Thyroid gland (tissue), 4 donors: ENCODE measurements around the gene CEACAM4. TPM values are rescaled to one million over a fixed set of nuclear protein-coding genes. Genes with fewer than 3 reads are reported as not detected.

Experiments used
- DNase-seq, 2 donors: peaks; one replicate each; pipeline ENCODE4 v3.0.0-alpha.2; 2019
- H3K27ac ChIP-seq, 3 donors: fragments of 200-600 bp; sonication (generic); 1 replicate in 2 of 3; 2 replicates in 1 of 3; pipeline ENCODE4 v1.5.1; 2016 to 2019; ENCODE audit warnings: mild to moderate bottlenecking in 1 of 3, moderate library complexity in 1 of 3
- H3K27me3 ChIP-seq: fragments of 200-600 bp; sonication (generic); one replicate; pipeline ENCODE4 v1.5.1; 2019
- H3K36me3 ChIP-seq, 2 donors: fragments of 200-600 bp; sonication (generic); one replicate each; pipeline ENCODE4 v1.5.1; 2016 to 2019
- H3K4me1 ChIP-seq, 2 donors: fragments of 200-600 bp; sonication (generic); one replicate each; pipeline ENCODE4 v1.5.1; 2017 to 2019
- H3K4me3 ChIP-seq, 3 donors: fragments of 200-600 bp; sonication (generic); replicated peaks in 1 of 3; 1 replicate in 2 of 3; 2 replicates in 1 of 3; pipeline ENCODE4 v1.5.1; 2016; ENCODE audit warnings: mild to moderate bottlenecking in 1 of 3
- H3K9me3 ChIP-seq: fragments of 200-600 bp; sonication (generic); one replicate; pipeline ENCODE4 v1.5.1; 2017
- POLR2A ChIP-seq, 2 donors: fragments of 450-650 bp; IDR thresholded peaks; one replicate each; pipeline ENCODE4 v1.6.1; 2017; ENCODE audit warnings: antibody characterized with exemption in 2 of 2, mild to moderate bottlenecking in 2 of 2, moderate library complexity in 1 of 2
- WGBS, 2 donors: methylation state at CpG; one replicate each; pipeline ENCODE4 v1.1.5; 2017; 5-methylcytosine and 5-hydroxymethylcytosine counted together
- intact Hi-C: fragments of 100-400 bp; cut with DNase I; formaldehyde crosslinking; loops from one replicate; pipeline ENCODE4 v1.15.1; 2023
- total RNA-seq, 4 donors: library from RNA; depleted of rRNA; stranded (reverse); fragments of >200 nt; gene quantifications; one replicate each; pipeline ENCODE4 v1.2.3, GENCODE V29; 2016
- TF ChIP-seq, protein P1 (sequence below), 6 experiments: fragments of 200-600 bp in 3 of 6; fragments of 450-650 bp in 3 of 6; sonication (generic) in 3 of 6; IDR thresholded peaks; one replicate each; pipeline ENCODE4 v1.5.1; 2016 to 2019; ENCODE audit warnings: antibody characterized with exemption in 6 of 6, mild to moderate bottlenecking in 2 of 6, inconsistent platforms in 1 of 6, moderate library complexity in 1 of 6

CEACAM4 gene
- total RNA-seq, 4 donors from 2014 or later, result 0.73 to 3.5 TPM; not detected in 2

DNA sequence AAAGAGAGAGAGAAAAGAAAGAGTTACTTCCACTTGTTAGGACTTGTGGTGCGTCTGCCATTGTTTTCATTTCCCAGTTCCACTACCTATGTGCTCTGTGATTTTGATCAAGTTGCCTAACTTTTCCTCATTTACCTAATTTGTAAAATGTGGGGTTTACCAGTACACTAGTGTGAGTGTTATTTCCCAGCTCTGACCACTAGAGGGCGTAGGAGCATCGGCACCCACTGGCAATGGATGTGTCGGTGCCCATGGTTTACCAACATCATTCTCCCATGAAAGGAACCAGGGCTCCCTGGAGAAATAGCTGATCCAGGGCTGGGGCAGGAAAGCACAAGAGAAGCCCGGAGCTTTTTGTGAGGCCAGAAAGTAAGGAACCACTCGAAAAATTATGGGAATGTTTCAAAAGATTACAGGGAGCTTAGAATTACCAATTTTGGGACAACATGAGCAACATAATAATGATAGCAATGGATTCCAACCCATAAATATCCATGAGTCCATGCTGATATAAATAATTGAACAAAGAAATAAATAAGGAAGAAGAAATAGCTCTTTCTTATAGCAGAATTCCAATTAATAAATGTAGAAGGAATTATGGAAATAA, 15.1 kb upstream of the CEACAM4 start:
- TF ChIP-seq, protein P1, sequence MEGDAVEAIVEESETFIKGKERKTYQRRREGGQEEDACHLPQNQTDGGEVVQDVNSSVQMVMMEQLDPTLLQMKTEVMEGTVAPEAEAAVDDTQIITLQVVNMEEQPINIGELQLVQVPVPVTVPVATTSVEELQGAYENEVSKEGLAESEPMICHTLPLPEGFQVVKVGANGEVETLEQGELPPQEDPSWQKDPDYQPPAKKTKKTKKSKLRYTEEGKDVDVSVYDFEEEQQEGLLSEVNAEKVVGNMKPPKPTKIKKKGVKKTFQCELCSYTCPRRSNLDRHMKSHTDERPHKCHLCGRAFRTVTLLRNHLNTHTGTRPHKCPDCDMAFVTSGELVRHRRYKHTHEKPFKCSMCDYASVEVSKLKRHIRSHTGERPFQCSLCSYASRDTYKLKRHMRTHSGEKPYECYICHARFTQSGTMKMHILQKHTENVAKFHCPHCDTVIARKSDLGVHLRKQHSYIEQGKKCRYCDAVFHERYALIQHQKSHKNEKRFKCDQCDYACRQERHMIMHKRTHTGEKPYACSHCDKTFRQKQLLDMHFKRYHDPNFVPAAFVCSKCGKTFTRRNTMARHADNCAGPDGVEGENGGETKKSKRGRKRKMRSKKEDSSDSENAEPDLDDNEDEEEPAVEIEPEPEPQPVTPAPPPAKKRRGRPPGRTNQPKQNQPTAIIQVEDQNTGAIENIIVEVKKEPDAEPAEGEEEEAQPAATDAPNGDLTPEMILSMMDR (IDR thresholded peaks at IDR 0.05), result peak; percentile 47 to 92 (median 67)
- no peak for TF ChIP-seq POLR2A (IDR thresholded peaks at IDR 0.05)
- Histone ChIP-seq H3K27me3 (no peaks in the 10 kb centered on the region), H3K27ac (no peak overlapping the region), H3K4me3 (no peak overlapping the region), H3K4me1 (no peaks in the 10 kb centered on the region), H3K9me3 (no peaks in the 10 kb centered on the region), H3K36me3 (no peaks in the 10 kb centered on the region)
- intact Hi-C loops, result no loop called here
- 3 to 7% methylated on average over 6 of the region's 6 CpGs for WGBS, 2 donors
- DNase-seq, result peak; percentile 56 to 60

DNA sequence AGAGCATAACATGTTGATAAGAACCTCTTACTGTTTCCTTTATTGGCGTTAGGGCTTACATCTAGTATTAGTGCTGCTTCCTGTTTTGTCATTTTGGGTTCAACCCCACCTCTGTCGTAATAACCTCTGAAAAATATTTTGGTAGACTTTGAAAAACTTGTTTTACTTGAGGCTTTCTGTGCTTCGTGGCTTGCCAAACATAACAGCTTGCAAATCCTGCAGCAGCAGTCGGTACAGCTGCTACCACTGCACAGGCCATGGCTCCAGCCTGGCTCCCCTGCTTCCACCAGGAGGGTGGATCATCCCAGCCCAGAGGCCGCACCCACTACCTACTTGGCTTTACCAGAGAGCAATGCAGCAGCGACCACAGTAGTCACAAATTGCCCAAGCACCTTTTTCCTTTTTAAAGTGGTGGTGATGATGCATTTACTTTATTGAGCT, 11.8 kb upstream of the CEACAM4 start:
- Histone ChIP-seq H3K27ac (no peak overlapping the region), H3K36me3 (no peaks in the 10 kb centered on the region), H3K4me3 (no peak overlapping the region), H3K27me3 (no peaks in the 10 kb centered on the region), H3K4me1 (no peaks in the 10 kb centered on the region), H3K9me3 (no peaks in the 10 kb centered on the region)
- 38 to 51% methylated on average over 6 of the region's 6 CpGs for WGBS, 2 donors
- no peak for DNase-seq
- no peak for TF ChIP-seq POLR2A (IDR thresholded peaks at IDR 0.05)
- TF ChIP-seq, protein P1 (IDR thresholded peaks at IDR 0.05), result no peak
- intact Hi-C loops, result no loop called here

DNA sequence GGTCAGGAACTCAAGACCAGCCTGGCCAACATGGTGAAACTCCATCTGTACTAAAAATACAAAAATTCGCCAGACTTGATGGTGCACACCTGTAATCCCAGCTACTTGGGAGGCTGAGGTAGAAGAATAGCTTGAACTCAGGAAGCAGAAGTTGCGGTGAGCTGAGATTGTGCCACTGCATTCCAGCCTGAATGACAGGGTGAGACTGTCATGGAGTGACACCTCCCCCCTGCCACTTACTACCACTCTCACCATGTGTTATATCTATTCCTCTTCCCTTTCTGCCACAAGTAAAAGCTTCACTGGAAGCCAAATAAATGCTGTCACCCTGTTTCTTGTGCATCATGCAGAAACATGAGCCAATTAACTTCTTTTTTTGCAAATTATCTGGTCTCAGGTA, 10.6 kb upstream of the CEACAM4 start:
- intact Hi-C loops, result no loop called here
- WGBS, 2 donors, result 42 to 73% methylated on average over 2 of the region's 2 CpGs
- Histone ChIP-seq H3K27ac (no peak overlapping the region), H3K4me3 (no peak overlapping the region), H3K9me3 (no peaks in the 10 kb centered on the region), H3K36me3 (no peaks in the 10 kb centered on the region), H3K4me1 (no peaks in the 10 kb centered on the region), H3K27me3 (no peaks in the 10 kb centered on the region)
- TF ChIP-seq POLR2A (IDR thresholded peaks at IDR 0.05), result no peak
- TF ChIP-seq, protein P1 (IDR thresholded peaks at IDR 0.05), result no peak
- DNase-seq, result no peak

DNA sequence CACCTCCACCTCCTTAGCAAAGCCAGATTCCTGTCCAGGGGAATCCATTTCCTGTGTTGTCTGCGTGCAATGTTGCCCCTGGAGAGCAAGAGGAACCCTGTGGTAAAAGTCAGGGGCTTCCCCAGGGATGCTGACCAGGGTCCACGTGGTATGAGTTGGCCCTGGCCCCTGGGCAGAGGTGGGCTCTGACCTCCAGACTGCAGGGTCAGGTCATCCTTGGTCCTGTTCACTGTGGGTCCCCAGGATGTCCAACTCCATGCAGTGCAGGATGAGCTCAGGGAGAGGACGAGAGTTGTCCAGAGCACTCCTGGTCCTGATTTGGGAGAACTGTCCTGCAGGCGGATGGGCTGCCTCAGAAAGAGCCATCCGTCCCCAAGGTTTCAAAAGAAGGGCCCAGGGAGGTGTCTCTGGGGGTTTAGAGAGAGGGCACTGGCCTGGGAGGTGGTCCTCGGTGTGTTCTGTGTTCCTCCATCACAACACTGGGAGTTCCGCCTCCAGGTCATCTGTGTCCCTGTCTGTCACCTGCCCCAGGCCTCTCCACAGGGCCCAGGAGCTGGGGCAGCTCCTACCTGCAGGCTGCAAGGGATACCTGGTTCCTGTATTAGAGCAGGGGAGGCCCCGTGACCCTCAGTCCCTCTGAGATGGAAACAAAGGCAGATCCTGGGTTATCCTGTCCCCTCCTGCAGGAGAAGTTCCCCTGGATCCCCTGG, 1.2 kb upstream of the CEACAM4 start:
- WGBS, 2 donors, result 58 to 83% methylated on average over 1 to 6 of the region's 8 CpGs
- H3K9me3 ChIP-seq, result no peaks in the 10 kb centered on the region

DNA sequence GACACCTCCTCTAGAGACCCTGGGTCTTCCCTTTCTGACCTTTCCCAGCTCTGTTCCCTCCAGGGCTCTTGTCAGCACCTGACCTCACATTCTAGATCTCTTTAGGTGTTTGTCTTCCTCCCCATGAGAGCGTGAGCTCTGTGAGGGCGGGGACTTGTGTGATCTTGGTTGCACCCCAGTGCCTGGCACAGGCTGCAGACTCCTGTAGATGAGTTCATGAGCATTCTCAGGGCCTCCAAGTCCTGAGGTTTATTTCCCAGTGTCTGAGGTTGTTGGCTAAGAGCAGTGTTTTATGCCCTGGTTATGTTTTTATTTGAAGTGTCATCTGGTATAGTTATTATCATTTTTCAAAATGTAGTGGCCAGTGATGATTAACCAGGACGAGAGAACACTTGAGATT, 596 bp downstream of the CEACAM4 start:
- 27 to 37% methylated on average over 3 of the region's 3 CpGs for WGBS, 2 donors
- Histone ChIP-seq H3K27ac (no peak overlapping the region), H3K9me3 (no peaks in the 10 kb centered on the region), H3K36me3 (no peaks in the 10 kb centered on the region), H3K4me1 (no peaks in the 10 kb centered on the region), H3K4me3 (no peak overlapping the region), H3K27me3 (no peaks in the 10 kb centered on the region)
- TF ChIP-seq POLR2A (IDR thresholded peaks at IDR 0.05), result no peak
- TF ChIP-seq, protein P1 (IDR thresholded peaks at IDR 0.05), result no peak
- no peak for DNase-seq
- intact Hi-C loops, result no loop called here

More for the DNA sequence above, 1.2 kb upstream of the CEACAM4 start:
- Histone ChIP-seq H3K4me3 (no peak overlapping the region), H3K27me3 (no peaks in the 10 kb centered on the region), H3K36me3 (no peaks in the 10 kb centered on the region), H3K27ac (no peak overlapping the region), H3K4me1 (no peaks in the 10 kb centered on the region)
- no peak for DNase-seq
- intact Hi-C loops, result no loop called here
- TF ChIP-seq POLR2A (IDR thresholded peaks at IDR 0.05), result no peak
